Stimulated activated CD8-positive, alpha-beta memory T cell treated with anti-CD3 and anti-CD28 coated beads, Interleukin-15, amount 100 ng/mL, for 48 hours (primary cell): Measurements from ENCODE around the gene AGXT2.
"Not testable (repeated sequence)": the region's sequence is repeated elsewhere in the genome, so short reads cannot be mapped to it uniquely, and the experiment has no call there.

Experiments
- DNase-seq, 2 donors: peaks; one replicate each; pipeline ENCODE4 v3.0.0-alpha.2; 2020; ENCODE audit warnings: low read depth in 2 of 2

The AGXT2 gene

DNA sequence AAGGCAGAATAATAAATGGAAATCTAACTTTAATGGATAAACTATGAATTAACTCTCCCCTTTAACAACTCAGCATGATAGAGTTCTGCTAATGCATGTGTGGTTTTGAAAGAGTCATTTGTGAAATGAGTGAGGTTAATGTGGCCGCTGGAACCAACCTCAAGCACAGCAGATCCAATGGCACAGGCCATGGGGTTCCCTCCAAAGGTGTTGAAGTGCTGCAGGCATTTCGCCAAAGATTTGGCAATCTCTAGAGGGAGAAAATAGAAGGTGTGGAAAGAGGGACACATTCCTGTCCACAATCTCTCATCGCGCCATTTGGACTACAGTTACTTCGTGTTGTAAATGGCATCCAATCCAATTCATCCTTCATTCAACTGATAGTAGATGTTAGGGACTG lies 35.0 kb downstream of the AGXT2 start:
- DNase-seq, result no peak

- no peak for DNase-seq
These were observed 35.4 kb downstream of the AGXT2 start for GRCh38 chr5:35012365-35012764.

- no peak for DNase-seq
These were observed 37.1 kb downstream of the AGXT2 start for GRCh38 chr5:35010676-35011075.

- no peak for DNase-seq
These were observed 38.1 kb downstream of the AGXT2 start for GRCh38 chr5:35009657-35010056.

GRCh38 chr5:35009019-35009418 lies 38.7 kb downstream of the AGXT2 start:
- no peak for DNase-seq

GRCh38 chr5:35004771-35005170 lies 43.0 kb downstream of the AGXT2 start:
- DNase-seq, result no peak

DNA sequence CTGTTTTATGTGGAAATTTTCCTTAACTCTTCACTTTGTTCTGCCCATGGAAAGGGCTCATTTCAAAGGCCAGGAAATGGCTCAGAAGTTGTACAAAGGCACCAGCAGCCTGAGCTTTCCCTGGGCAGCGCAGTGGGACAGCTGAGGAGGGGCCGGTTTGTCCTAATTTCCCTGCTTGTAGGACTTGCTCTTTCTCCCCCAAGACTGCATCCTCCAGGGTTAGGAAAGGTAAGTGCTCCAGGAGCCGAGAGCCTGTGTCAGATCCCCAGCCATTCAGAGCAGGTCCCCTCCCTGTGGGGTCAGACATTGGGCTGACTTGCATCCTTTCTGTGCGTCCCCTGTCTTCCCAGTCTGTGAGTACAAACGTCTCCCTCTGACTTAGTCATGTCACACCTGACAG lies 43.5 kb downstream of the AGXT2 start:
- no peak for DNase-seq

DNA sequence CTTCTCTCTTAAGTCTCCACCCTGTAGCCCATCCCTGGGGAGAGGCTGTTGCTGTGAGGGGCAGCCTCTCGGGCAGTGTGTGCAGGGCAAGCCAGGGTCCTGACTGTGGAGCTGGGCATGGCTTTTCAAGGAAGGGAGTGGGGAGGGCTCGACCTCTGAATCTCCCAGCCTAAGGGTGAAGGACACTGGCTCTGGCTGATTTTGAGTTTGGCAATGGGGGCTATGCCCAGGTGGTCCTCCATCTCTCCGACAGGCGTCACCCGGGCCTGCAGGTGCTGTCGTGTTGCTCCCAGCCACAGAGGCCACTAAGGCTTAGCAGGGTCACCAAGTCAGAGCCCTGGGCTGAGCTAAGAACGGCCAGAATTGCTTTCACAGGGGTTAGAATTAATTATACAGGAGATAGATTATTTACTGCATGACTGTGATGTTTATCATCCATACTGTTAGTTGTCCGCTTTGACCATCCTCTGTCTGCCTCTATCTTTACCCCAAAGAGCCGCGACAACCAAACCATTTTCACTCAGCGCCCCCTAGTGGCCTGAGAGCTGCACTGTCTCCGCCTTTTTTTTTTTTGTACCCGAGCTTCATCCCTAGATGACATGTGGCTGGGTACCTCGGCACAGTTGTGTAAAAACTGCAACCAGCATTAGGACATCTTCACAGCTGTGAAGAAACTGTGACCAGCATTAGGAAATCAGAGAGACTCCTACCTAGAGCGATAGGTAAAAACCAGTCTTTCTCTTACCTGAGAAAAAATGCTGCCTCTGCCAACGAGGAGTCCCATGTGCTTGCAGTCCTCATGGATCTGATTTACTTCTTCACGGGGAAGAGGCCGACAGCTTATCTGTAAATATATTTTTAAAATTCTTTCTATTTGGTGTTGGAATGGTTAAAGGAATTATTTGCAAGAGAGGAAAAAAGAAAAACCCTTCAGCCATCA lies 44.5 kb downstream of the AGXT2 start:
- DNase-seq, result peak; percentile 22 to 24

- DNase-seq, result no peak
These were observed 45.3 kb downstream of the AGXT2 start for GRCh38 chr5:35002459-35002858.

- DNase-seq, result no peak
These were observed 45.9 kb downstream of the AGXT2 start for GRCh38 chr5:35001842-35002241.

GRCh38 chr5:34998058-34998789 lies 49.5 kb downstream of the AGXT2 start:
- no peak for DNase-seq

- no peak for DNase-seq
These were observed 51.5 kb downstream of the AGXT2 start for GRCh38 chr5:34996261-34996660.

- DNase-seq, result no peak
These were observed 53.8 kb downstream of the AGXT2 start for GRCh38 chr5:34993951-34994350.

DNA sequence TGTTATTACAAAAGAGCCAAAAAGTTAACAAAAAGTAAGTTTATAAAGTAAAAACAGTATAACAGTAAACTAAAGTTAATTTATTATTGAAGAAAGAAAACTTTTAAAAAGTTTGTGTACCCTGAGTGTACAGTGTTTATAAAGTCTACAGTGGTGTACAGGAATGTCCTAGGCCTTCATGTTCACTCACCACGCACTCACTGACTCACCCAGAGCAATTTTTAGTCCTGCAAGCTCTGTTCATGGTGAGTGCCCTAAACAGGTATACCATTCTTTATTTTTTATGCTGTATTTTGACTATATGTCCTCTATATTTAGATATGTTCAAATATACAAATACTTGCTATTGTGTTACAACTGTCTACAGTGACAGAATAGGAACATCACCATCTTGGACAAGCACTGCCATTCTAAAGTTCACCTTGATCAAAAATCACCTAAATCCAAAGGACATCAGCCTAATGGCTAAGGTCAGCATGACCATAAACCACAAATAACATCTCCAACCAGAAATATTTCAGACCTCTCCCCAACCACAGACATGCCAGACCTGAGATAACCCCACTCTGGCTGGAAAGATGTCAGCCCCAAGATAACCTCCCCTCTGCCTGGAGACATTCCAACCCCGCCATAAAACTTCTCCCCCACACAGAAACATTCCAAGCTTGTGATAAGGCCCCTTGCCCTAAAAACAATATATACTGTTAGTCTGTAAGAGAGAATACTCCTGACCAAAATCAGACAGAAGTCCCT lies 56.1 kb downstream of the AGXT2 start:
- DNase-seq, result no peak

GRCh38 chr5:34986965-34987364 lies 60.8 kb downstream of the AGXT2 start:
- DNase-seq, result no peak

DNA sequence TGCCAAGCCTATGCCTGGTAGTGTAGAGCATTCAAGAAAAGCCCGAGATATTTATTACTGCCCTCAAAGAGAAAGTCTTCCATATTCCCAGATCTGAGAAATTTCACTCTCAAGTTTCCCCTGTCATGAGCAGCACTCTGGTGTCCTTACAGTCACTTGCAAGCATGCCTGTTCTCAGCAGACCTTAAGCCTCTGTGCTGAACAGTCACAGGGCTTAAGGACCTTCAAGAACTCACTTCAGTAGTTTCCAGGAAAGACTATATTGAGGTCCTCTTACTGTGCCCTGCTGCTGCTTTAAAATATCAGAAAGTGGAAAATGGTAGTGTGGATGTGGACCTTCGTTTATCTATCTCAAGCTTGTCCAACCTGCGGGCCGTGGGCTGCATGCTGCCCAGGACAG lies 64.9 kb downstream of the AGXT2 start:
- DNase-seq, result no peak

- DNase-seq, result no peak
These were observed 69.1 kb downstream of the AGXT2 start for GRCh38 chr5:34978681-34979080.

GRCh38 chr5:34977934-34978613 lies 69.7 kb downstream of the AGXT2 start:
- DNase-seq, result no peak

GRCh38 chr5:34976347-34976746 lies 71.4 kb downstream of the AGXT2 start:
- DNase-seq, result no peak

DNA sequence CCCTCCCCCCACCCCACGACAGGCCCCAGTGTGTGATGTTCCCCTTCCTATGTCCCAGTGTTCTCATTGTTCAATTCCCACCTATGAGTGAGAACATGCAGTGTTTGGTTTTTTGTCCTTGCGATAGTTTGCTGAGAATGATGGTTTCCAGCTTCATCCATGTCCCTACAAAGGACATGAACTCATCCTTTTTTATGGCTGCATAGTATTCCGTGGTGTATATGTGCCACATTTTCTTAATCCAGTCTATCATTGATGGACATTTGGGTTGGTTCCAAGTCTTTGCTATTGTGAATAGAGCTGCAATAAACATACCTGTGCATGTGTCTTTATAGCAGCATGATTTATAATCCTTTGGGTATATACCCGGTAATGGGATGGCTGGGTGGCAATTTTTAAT lies 76.1 kb downstream of the AGXT2 start:
- not testable (repeated sequence) for DNase-seq

DNA sequence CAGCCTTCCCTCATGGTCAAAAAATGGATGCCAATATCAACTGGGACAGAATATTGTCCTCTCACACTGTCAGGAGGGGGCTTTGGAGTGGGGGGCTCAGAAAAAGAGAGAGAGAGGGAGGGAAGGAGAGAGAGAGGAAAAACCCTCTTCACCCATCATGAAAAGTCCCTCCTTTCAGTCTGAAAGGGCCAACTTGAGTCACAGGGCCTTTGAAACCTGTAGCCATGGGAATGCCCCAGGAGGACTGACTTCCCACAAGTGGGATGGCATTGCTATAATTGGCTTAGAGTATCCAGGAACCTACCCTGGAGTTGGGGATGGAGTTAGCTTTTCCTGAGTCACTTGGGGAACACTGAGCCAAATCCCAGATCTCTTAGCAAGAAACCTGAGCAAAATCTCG lies 77.2 kb downstream of the AGXT2 start:
- DNase-seq, result no peak

DNA sequence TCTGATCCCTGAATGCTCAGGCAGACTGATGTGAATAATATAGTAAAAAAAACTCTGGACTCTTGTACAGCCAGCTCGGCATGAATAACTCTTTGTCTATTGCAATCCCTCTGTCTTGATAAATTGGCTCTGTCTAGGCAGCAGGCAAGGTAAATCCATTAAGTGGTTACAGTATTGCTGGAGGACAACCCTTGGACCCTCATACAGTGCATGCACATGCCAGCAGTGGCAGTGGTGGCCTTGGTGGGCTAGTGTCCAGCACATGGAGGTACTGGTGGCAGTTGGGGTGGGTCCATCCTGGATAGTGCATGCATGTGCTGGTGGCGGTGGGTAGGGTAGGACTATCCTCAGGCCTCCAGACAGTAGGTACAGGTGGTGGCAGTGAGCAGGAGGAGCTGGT lies 79.5 kb downstream of the AGXT2 start:
- DNase-seq, result no peak
